Measurements from ENCODE around the gene SLC8A1. TPM values are rescaled to one million over a fixed set of nuclear protein-coding genes. Genes with fewer than 3 reads are reported as not detected.

SLC8A1 gene
- total RNA-seq, 1 donor from 2014 or later, result 30.6 TPM

DNA sequence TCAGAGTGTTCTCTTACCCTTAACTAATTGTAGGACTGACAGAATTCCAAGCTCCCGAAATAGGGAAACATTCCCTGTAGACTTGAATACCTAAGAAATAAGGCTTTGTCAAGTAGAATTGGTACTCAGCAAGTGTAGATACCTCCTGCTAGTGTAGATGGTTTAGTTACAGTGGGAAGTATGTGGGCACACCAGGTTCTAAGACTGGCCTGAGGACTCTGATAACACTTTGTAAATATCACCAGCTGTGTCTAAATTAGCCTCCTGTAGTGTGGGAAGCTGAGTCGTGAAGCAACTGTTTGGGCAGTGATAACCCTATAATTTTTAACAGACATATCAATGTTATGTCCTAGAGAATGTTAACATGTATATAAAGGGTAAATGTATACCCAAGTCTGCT is 304.5 kb downstream of the SLC8A1 start:
- DNase-seq, result no peak

- DNase-seq, result no peak
These were observed 307.9 kb downstream of the SLC8A1 start for GRCh38 chr2:40144022-40144421.

- no peak for DNase-seq
These were observed 313.6 kb downstream of the SLC8A1 start for GRCh38 chr2:40138314-40138713.

DNA sequence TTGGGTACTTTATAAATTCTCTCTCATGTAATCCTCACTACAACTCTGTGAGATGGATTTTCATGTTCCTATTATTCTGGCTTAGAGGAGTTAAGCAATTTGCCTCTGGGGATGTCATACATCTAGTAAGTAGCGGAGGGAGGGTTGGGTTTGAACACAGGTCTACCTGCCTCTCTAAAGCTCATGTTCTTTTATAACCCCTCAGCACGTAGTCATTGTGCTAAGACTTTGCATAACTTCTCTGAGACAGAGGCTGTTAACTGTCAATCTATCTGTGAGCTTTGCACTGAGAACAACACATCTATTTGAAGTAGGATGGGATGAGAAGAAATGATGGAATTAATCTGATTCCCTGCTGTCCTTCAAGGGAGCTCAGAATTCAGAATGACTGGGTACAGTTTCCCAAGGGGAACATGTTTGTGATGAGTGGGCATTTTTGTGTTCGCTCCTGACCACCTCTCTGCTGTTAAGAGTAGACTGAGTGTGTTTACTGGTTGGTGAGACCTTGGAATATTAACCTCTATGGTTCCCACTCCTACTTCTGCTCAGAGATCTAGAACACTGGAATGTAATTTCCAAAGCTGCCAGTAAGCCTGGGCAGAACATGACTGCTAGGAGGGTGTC is 320.7 kb downstream of the SLC8A1 start:
- no peak for DNase-seq

DNA sequence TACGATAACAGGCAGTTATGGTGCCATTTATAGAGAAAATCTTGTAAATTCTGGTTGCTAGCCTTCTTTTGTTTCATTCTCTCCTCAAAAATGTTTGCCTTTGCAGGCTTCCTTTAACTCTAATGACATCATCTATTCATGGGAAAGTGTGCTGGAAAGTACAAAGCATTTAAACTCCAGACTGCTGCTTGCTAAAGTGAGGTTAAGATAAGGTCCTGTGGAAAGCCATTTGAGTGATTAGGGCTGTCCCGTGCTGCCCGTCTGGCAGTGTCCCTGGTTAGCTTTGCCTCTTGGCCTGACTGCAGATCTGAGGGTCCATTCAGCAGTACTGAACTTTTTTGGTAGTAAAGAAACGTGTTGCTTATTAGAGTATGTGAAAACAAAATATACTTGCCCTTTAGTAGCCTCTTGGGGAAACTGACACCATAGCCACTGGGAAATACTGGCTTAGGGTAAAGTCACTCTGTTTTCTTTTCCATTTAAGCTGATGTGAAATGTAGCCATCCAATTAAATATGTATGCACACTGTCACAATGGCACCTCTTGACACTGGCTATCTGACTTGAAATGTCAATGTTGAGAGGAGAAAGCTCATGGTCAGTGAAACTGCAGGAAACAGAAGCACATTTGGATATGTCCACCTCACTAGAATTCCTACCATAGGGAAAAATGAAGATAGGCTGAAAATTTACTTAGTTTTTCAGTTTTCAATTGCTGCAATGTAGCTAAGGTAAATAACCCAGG is 321.5 kb downstream of the SLC8A1 start:
- no peak for DNase-seq

DNA sequence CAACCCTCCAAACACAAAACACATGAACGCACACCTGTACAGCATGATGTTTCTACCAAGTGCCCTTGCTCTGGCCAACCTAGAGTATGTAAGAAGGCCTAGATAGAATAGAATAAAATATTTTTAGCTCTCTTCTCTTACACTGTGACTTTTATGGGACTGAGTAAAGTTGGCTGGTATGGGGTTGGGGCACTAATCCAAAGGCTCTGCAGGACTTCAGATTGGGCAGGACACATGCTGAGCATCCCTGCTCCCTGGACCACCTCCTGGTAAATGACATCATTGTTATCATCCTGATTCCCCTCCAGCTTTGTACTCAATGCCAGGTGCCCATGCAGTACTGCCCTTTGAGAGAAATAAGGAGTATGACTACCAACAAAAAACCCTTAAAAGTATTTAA is 322.2 kb downstream of the SLC8A1 start:
- no peak for DNase-seq

- no peak for DNase-seq
These were observed 323.1 kb downstream of the SLC8A1 start for GRCh38 chr2:40128796-40129195.

- peak; percentile 72 for DNase-seq
These were observed 323.9 kb downstream of the SLC8A1 start for GRCh38 chr2:40127890-40128557.

DNA sequence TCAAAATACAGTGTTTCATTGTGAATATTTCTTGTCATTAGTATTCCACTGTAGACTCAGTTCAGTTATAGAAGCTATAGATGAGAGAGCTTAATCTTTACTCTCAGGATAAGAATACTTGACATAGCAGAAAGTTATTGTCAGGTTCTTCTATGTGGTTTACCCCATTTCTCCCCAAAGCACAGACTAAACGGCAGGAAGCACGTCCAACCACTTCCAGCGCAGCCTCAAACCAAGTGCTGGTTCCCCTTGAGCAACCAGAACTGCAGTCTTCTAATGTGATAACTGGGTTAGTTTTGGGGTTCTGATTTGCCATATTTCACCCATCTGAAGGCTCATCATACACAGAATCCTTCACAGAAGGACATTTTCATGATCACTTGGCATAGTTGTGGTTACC is 324.7 kb downstream of the SLC8A1 start:
- DNase-seq, result no peak

DNA sequence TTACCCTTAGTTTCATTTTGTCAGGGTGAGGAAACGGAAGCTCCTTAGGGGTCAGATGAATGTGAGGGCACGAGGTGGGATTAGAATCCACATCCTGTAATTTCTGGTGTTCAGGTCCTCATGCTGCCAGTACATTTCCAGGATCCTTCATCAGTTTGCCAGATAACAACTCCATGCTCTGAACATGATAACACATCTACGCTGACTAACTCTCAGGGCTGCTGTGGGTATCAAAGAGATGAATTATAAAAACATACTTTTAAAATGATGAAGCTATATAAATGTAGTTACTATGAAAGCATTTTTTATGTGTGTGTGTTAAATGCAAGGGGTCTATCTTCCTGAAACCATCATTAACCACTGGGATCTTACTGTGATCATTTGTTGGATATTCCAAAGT is 325.9 kb downstream of the SLC8A1 start:
- no peak for DNase-seq

GRCh38 chr2:40123746-40124145 is 328.1 kb downstream of the SLC8A1 start:
- no peak for DNase-seq

DNA sequence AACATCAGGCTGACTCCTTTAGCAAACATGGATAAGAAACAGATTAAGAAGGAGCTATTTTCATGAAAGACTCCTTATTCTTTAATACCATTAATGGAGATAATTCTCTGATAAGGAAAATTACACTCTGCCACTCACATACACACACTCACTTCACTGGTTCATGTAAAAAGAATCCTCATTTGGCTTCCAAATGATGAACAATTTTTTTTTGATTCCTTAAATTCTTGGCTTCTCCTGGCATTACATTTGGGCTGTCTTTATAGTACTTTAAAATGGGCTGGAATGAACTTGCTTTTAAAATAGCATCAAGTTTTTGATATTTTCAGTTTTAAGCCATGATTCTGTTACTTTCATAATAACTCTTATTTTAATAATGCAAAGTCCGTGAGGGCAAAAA is 328.6 kb downstream of the SLC8A1 start:
- DNase-seq, result no peak

DNA sequence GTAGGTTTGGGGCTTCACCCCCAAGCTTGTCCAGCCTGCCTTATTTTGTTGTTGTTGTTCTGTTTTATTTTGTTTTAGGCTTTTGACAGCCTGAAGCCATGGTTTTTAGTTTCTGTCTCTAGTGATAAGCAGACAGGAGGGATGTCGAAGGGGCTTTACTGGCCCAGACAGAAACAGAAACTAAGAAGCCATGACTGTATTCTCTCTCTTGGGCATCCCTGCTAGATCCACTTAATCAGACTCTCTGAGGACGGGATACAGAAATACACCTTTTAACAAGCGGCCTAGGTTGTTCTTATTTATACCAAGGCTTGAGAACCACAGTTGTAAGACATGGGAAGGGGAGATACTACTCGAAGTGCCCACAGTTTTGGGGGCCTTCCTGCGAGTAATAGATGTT is 330.9 kb downstream of the SLC8A1 start:
- no peak for DNase-seq

GRCh38 chr2:40120026-40120425 is 331.9 kb downstream of the SLC8A1 start:
- peak; percentile 49 for DNase-seq

DNA sequence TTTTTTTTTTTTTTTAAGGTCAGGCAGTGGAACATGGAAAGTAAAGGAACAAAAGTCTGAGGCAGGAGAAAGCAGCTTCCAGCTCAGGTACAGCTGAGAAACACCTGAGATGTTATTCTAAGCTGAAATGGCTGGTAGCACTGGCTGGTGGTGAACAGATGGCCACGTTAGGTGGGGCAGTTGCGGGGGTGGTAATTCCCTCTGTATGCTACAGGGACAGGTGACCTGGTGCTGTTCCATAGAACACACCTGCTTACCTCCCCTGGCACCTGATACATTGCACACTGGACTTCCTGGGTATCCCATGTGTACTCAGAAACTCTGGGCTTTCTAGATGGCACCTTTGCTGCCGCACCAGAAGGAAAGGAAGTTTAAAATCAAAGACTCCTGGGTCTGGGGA is 333.3 kb downstream of the SLC8A1 start:
- no peak for DNase-seq

- no peak for DNase-seq
These were observed 336.0 kb downstream of the SLC8A1 start for GRCh38 chr2:40115894-40116293.

- DNase-seq, result no peak
These were observed 336.5 kb downstream of the SLC8A1 start for GRCh38 chr2:40115348-40115747.

- DNase-seq, result no peak
These were observed 337.9 kb downstream of the SLC8A1 start for GRCh38 chr2:40113997-40114396.

DNA sequence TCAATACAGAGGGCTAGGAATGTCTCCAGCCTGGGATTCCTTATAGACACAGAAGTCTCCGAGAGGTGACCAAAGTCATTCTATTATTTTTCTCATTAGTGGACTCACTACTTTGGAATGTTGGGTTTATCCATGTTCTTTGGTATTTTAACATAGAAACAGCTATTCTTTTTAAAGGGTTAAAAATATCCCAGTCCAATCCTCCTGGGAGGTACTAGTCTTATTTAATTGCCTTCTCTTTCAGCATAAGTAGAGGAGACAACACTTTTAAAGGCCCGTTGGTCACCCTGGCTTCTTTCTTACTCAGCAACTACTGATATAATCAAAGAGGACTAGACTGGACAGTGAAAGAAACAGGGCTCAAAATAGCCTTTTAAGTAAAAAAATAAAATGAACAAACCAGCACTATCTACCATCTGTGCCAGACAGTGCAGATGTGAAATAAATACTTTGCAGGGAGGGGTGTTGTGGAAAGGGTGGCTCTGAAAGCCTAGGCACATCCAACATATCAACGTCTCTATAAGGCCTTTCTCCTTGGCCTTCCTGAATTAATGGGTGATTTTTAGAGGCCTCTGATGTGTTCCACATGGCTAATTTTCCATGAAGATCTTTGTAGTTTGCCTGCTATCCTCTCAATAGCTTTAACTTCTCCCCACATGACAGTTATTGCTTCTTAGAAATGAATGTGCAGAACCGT is 338.5 kb downstream of the SLC8A1 start:
- DNase-seq, result no peak

DNA sequence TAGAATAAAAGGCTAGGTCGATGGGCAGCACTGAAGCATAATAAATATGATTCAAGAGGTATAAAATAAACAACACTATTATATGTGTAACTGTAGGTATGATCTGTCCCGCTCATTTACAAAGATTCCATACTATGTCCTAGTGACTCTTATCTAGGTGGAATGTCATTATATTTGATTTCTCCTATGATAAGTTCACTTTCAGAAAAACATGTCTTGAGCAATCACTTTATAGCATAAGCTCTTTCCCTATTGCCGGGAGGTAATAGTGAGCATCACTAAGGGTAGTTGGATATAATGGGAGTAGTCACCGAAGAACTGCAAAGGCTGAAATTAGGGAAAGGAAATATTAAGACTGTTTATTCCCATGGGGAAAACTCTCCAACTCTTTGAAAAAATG is 342.5 kb downstream of the SLC8A1 start:
- DNase-seq, result no peak

- DNase-seq, result no peak
These were observed 343.0 kb downstream of the SLC8A1 start for GRCh38 chr2:40108851-40109250.

DNA sequence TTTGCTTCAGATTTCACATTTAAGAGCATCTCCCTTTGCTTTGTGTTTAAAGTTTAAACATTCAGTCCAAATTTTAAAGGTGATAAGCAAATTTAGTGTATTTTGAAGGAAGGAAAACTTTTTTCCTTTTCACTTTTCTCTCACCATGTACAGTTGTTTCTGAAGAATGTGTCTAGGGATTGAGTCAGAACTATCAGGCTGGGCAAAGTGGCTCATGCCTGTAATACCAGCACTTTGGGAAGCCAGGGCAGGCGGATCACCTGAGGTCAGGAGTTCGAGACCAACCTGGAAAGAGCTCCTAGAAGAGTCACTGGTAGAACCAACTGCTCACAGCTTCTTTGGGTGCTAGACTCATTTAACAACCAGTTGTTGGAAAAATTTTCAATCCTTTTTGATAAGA is 345.8 kb downstream of the SLC8A1 start:
- DNase-seq, result no peak

GRCh38 chr2:40105593-40105992 is 346.3 kb downstream of the SLC8A1 start:
- DNase-seq, result no peak

Data from tongue (tissue), 2 donors.